Activated CD8-positive, alpha-beta memory T cell treated with anti-CD3 and anti-CD28 coated beads, Interleukin-2, amount 50 U/mL, for 24 hours (primary cell): ENCODE measurements around the gene RPL6.
"Not testable (repeated sequence)": the region's sequence is repeated elsewhere in the genome, so short reads cannot be mapped to it uniquely, and the experiment has no call there.

Source experiments
- DNase-seq: peaks from one replicate; pipeline ENCODE4 v3.0.0-alpha.2; 2020; ENCODE audit errors: extremely low read depth

RPL6 gene

DNA sequence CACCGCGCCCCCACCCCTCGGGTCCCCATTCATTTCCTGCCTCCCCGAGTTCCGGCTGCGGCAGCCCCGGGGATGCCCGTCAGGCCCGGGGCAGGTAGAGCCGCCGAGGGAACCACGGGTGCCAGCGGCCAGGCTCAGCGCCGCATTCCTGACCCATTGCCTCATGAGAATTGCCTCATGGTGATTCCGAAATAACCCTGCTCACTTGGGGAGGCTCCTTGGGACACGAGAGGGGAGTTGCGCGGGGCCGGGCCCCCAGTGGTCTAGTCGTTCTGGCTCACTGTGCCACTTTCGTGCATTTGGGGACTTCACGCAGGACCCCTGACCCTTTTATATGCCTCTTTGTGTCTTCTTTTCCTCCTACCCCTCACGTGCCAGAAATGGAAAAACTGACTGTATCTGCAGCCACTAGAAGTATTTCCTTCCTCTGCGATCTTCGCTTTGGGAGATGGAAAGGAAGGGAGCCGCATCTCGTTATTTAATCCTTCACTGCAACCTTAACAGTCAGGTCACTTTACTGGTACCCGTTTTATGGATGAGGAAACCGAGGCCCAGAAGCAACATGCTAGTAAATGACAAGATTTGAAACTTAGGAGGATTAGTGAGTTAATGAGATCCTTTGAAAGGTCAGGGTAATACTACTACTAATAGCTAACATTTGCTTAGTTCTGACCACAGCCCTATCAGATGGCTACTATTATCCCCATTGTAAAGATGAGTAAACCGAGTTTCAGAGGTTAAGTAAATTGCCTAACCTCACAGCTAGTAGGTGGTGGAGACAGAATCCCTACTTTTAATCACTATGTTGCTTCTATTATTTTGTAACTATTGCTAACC lies 10.1 kb upstream of the RPL6 start:
- DNase-seq, result no peak

DNA sequence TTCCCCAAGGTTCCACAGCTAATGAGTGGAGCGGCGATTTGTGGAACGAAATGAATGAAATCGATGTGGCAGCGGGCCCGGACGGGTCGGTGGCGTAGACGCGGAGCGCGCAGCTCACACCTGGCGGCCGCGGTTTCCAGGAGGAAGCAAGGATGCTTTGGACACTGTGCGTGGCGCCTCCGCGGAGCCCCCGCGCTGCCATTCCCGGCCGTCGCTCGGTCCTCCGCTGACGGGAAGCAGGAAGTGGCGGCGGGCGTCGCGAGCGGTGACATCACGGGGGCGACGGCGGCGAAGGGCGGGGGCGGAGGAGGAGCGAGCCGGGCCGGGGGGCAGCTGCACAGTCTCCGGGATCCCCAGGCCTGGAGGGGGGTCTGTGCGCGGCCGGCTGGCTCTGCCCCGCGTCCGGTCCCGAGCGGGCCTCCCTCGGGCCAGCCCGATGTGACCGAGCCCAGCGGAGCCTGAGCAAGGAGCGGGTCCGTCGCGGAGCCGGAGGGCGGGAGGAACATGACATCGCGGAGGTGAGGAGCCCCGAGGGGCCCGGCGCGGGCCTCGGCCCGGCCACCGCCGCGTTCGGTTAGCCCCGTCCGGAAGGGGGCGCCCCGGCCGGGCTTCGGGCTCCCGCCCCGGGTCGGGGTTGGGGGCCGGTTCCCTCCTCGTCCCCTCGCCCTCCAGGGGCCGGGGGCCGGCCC lies 9.3 kb upstream of the RPL6 start, which contains the start of gene PTPN11:
PTPN11 (plus strand) TSS at position 340 of the 689 bp plus-strand sequence; CDS start at position 505, 165 bp downstream.
- DNase-seq, result peak; percentile 76

DNA sequence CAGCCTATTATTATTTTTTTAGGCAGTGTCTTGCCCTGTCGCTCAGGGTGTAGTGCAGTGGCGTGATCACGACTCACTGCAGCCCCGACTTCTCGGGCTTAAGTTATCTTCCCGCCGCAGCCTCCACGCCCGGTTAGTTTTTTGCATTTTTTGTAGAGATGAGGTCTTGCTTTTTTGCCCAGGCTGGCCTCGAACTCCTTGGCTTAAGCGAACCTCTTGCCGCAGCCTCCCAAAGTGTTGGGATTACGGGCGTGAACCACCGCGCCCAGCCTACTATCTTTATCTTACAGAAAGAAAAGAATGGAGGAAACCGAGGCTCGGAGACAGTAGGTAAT lies 8.8 kb upstream of the RPL6 start:
- no peak for DNase-seq

DNA sequence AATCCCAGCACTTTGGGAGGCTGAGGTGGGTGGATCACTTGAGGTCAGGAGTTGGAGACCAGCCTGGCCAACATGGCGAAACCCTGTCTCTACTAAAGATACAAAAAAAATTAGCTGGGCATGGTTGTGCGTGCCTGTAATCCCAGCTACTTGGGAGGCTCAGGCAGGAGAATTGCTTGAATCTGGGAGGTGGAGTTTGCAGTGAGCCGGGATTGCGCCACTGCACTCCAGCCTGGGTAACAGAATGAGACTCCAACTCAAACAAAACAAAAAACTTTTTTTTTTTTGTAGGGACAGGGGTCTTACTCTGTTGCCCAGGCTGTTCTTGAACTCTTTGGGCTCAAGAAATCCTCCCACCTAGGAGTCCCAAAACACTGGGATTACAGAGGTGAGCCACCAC lies 6.1 kb upstream of the RPL6 start:
- DNase-seq, result not testable (repeated sequence)

DNA sequence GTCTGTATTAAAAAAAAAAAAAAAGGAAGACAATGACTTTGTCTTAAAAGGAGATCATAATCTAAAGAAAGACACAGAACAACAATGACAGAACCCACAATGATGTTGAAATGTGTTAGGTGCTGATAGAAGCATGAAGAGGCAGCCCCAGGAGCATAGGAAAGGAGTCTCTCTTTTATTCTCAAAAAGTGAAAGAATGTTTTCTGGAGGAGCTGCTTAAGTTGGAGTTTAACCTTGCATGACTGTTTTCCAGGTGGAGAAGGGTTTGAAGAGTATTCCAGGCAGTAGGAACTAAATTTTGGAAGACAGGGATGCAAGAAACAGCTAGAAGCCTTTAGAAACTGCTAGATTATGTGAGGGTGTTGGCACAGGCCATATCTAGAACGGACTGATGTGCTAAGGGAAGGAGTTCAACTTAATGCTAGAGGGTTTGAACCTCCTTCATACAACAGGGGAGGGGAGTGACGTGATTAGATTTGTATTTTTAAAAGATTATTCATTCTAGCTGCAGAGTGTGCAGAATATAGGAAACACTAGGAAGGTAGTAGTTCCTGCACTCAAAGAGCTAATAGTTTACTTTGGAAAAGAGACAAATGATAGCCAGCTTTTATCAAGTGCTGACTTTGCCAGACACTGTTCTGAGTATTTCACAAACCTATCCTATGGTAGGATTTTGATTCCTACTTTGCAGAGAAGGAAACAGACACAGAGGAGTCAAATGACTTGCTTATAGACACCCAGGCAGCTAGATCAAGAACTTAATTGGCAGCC lies 4.6 kb upstream of the RPL6 start:
- no peak for DNase-seq

DNA sequence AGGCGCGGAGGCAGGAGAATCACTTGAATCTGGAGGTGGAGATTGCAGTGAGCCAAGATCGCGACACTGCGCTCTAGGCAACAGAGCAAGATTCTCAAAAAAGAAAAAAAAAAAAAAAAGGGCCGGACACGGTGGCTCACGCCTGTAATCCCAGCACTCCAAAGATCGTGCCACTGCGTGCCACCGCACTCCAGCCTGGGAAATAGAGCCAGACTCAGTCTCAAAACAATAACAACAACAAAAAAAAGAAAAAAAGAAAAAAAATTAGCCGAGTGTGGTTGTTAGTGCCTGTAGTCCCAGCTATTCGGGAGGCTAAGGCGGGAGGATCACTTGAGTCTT lies 470 bp upstream of the RPL6 start:
- no peak for DNase-seq

DNA sequence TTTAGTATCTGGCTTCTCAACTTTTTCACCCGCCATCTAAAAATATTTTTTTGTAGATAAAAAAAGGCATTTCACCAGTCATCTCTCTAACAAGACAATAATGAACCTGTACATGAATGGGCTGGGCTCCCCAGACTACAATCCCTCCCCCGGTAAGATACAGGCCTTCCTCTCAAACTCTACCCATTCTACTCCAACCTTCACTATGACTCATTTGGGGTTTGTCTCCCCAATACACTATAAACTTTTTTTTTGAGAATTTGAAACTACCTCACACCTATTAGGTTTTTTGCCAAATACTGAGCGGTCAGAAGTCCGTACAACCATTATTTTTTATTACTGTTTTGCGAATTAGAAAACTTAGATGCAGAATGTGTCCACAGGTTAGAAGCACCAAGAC lies 784 bp downstream of the RPL6 start:
- no peak for DNase-seq

DNA sequence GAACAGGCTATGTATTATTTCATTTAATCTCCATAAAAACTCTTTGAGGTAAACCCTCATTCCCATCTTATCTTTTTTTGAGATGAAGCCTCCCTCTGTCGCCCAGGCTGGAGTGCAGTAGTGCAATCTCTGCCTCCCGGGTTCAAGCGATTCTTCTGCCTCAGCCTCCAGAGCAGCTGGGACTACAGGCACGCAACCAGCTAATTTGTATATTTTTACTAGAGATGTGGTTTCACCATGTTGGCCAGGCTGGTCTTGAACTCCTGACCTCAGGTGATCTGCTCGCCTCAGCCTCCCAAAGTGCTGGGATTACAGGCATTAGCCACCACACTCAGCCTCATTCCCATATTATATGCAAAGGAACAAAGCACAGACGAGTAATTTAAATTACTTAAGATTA lies 1.7 kb downstream of the RPL6 start:
- DNase-seq, result not testable (repeated sequence)

DNA sequence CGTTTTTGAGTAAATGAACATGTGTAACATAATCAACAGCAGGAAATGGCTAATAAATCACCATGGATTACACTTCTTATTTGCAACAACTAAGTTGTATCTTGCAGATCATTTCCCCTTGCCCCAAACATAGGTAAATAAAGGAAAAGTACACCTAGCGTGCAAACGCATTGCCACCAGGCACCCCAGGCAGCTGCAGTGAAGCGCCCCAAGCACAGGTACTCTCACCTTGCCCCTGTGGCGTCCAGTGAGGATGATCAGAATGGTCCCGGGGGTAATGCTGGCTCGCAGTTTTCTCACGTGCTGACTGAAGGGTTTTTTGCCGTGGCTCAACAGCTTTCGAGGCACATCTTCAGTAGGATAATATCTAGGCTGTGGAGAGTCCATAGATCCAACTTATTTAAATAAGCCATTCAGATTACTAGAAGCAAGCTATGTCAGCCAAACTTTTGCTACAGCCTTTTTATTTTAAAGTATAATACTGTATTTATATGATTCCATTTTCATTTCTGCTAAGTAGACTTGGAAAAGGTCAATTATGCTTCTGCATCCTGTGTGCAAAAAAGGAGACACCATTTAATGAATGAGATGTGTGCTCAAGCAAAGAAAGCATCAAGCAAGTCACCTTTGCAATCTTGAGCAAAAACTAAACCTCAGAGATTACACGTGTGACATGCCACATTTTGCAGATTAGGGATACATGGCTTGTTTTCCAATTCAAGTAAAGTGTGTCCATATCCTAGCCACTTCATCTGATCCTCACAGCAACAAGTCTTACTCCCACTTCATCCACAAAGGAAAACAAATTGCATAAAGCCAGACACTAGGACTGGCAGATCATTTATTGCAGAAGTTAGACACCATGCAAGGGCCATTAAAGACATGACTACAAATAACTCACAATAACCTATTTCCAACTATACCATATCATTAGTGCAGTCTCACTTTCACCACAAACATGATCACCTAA lies 2.6 kb downstream of the RPL6 start:
- no peak for DNase-seq

DNA sequence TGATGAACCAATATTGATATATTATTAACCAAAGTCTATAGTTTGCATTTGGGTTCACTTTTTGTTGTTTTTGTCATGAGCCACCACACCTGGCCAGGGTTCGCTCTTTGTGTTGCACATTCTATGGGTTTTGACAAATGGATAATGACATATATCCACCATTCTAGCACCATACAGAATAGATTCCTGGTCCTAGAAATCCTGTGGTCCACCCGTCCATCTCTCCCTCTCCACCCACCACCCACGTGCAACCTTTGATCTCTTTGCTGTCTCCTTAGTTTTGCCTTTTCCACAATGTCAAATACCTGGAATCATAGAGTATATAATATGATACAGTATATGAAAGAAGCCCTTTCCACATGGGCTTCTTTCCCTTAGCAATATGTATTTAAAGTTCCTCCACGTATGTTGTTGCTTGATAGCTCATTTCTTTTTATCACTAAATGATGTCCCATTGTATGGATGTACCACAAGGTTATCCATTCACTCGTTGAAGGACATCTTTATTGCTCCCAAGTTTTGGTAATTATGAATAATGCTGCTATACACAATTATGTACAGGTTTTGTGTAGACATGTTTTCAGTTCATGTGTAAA lies 7.4 kb downstream of the RPL6 start:
- DNase-seq, result no peak

DNA sequence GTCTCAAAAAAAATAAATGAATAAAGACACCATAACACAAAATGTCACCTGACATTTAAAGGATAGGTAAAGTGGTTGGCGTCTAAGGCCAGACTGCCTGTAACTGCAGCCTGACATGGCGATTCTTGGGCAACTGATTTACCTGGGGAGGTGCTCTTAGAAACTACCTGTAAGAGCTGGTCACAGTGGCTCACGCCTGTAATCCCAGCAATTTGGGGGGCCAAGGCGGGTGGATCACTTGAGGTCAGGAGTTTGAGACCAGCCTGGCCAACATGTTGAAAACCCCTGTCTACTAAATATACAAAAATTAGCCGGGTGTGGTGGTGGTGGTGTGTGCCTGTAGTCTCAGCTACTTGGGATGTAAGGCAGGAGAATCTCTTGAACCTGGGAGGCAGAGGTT lies 8.4 kb downstream of the RPL6 start:
- DNase-seq, result no peak

DNA sequence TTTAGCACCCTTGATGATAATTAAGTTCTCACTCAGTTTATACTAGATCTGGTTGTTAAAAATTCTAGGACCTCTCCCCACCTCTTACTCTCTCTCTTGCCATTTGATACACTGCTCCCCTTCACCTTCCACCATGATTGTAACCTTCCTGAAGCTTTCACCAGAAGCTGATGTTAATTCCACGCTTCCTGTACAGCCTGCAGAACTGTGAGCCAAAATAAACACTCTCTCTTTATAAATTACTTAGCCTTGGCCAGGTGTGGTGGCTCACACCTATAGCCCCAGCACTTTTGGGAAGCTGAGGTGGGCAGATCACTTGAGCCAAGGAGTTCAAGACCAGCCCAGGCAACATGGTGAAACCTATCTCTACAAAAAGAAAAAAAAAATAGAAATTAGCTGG lies 16.1 kb downstream of the RPL6 start:
- no peak for DNase-seq

DNA sequence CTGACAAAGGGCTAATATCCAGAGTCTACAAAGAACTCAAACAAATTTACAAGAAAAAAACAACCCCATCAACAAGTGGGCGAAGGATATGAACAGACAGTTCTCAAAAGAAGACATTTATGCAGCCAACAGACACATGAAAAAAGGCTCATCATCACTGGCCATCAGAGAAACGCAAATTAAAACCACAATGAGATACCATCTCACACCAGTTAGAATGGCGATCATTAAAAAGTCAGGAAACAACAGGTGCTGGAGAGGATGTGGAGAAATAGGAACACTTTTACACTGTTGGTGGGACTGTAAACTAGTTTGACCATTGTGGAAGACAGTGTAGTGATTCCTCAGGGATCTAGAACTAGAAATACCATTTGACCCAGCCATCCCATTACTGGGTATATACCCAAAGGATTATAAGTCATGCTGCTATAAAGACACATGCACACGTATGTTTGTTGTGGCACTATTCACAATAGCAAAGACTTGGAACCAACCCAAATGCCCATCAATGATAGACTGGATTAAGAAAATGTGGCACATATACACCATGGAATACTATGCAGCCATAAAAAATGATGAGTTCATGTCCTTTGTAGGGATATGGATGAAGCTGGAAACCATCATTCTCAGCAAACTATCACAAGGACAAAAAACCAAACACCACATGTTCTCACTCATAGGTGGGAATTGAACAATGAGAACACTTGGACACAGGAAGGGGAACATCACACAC lies 19.3 kb downstream of the RPL6 start:
- not testable (repeated sequence) for DNase-seq

DNA sequence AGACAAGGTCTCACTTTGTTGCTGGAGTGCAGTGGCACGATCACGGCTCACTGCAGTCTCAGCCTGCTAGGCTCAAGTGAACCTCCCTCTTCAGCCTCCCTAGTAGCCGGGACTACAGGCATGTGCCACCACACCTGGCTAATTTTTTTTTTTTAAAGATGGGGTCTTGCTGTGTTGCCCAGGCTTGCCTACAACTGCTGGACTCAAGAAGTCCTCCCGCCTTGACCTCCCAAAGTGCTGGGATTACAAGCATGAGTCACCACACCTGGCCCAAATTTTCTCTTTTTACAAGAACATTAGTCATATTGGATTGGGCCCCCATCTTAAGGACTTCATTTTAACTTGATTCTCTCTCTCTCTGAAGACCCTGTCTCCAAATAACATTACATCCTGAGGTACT lies 20.2 kb downstream of the RPL6 start:
- no peak for DNase-seq

DNA sequence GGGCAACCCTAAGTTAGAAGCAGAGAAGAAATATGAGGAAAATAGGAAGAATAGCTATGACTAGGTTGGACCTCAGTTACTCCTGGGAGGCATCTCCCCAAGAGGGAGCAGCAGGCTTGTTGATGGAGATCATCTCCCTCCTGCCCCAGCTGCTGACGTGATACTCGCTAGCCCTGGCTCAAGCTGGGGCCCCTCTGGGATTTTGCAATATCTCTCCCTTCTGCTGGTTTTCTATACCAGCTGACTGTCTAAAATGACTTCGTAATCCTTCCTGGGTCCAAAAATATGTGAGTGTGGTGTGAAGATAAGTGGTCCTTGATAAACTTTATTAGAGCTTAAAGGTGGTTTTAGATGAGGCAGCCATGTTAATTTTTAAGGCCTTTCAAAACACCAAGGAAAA lies 22.7 kb downstream of the RPL6 start:
- DNase-seq, result no peak

DNA sequence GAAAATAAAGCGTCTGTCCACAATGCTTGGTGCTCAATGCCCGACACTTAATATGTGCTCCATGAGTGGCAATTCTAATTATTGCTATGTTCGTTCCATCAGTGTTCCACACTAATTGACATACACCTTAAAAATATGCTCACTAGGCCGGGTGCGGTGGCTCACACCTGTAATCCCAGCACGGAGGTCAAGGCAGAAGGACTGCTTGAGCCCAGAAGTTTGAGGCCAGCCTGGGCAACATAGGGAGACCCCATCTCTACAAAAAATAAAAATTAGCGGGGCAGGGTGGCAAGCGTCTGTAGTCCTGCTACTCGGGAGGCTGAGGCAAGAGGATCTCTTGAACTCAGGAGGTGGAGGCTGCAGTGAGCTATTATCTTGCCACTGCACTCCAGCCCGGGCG lies 26.5 kb downstream of the RPL6 start:
- no peak for DNase-seq

DNA sequence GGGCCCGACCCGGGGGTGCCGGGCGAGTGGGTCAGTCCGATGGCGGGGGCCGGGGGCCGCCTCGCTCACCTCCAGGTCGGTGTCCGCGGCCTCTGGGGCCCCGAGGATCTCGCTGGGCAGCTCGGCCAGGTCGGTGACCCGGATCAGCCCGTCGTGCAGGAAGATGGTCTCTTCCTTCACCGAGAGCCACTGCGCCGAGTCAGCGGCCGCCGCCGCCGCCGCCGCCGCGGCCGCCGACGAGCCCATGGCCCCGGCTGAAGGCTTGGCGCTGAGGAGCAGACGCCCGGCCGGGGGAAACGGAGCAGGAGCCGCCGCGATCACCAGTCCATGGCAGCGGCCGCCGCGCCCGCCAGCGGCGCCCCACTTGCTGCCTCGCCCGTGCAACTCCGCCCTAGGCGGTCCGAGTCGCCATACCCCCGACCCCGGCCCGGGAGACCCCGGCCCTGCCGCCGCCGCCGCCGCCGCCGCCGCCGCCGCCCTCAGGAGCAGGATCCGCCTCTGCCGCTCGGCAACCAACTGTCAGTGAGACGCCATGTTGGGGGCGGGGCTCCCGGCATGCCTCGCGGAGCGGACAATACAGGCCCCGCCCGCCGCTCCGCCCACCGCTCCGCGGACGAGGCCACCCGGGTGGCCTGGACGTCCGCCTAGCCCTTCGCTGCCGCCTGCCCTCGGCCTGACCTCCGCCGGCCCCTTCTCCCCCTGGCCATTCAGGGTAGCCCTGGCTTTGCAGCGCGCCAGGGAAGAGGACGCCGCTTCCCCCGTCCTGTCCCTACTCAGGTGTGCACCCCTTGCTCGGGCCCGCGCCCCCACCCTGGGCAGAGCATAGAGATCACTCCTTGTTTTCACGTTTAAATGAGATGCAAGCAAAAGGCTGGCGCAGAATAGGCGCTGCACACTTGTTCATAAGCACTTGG lies 27.3 kb downstream of the RPL6 start, which contains the start of gene HECTD4:
HECTD4 (minus strand) TSS at position 549 of the 914 bp plus-strand sequence; CDS start at position 246, 303 bp downstream.
- peak; percentile 78 for DNase-seq

DNA sequence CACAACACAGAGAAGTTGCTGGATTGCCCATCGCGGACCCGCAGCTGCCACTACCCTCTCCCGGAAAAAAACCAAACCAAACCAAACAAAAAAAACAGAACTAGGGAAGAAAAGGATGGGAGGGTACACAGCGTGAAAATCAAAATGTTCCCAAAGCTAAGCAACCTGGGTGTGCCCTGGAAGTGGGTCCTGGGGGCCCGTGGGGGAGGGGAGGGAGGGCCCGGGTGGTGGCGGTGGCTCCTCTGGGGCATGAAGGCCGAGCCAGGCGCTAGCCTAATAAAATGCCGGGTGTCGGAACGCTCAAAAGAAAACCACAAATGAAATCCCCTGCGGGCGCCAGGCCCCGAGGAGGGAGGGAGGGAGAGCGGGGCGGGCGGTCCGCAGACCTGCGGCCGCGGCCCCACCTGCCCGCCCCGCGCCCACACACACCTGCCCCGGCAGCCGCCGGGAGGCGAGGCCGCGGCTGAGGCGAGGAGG lies 28.0 kb downstream of the RPL6 start:
- no peak for DNase-seq
